Astrocyte (in vitro differentiated cells and primary cell): ENCODE measurements around the gene RFX7. TPM values are rescaled to one million over a fixed set of nuclear protein-coding genes. Genes with fewer than 3 reads are reported as not detected.

ENCODE experiments used
- DNase-seq: peaks from one replicate; pipeline ENCODE4 v3.0.0-alpha.2; 2010; ENCODE audit warnings: low read depth
- FAIRE-seq: peaks from 2 replicates; lab custom pipeline; 2011; peaks lifted over from hg19 to GRCh38; lab: Jason Lieb, UNC
- H2AFZ ChIP-seq: 2 replicates; pipeline ENCODE4 v1.6.0; 2012; ENCODE audit warnings: low read depth, low read length, inconsistent platforms
- H3K27ac ChIP-seq: 2 replicates; pipeline ENCODE4 v1.5.1; 2011; ENCODE audit warnings: low read depth, low read length, inconsistent platforms
- H3K27me3 ChIP-seq: 2 replicates; pipeline ENCODE4 v1.6.0; 2011; ENCODE audit warnings: low read length, inconsistent platforms; ENCODE audit not compliant: insufficient read depth
- H3K36me3 ChIP-seq: 2 replicates; pipeline ENCODE4 v1.5.1; 2011; ENCODE audit warnings: low read length, inconsistent platforms; ENCODE audit not compliant: insufficient read depth
- H3K4me1 ChIP-seq: 2 replicates; pipeline ENCODE4 v1.5.1; 2011; ENCODE audit warnings: low read length, inconsistent platforms; ENCODE audit not compliant: insufficient read depth
- H3K4me2 ChIP-seq: 2 replicates; pipeline ENCODE4 v1.6.0; 2012; ENCODE audit warnings: low read length, inconsistent platforms
- H3K4me3 ChIP-seq: 2 replicates; pipeline ENCODE4 v1.5.1; 2011; ENCODE audit warnings: low read depth, mild to moderate bottlenecking, low read length, inconsistent platforms; ENCODE audit not compliant: insufficient read depth
- H3K79me2 ChIP-seq: 2 replicates; pipeline ENCODE4 v1.6.0; 2012; ENCODE audit warnings: mild to moderate bottlenecking, low read length, inconsistent platforms; ENCODE audit not compliant: insufficient read depth
- H3K9ac ChIP-seq: 2 replicates; pipeline ENCODE4 v1.6.0; 2012; ENCODE audit warnings: mild to moderate bottlenecking, low read length, inconsistent platforms
- H3K9me3 ChIP-seq: 2 replicates; pipeline ENCODE4 v1.5.1; 2012; ENCODE audit warnings: low read depth, mild to moderate bottlenecking, low read length, inconsistent platforms; ENCODE audit not compliant: insufficient read depth
- H4K20me1 ChIP-seq: 2 replicates; pipeline ENCODE4 v1.6.0; 2012; ENCODE audit warnings: low read length, inconsistent platforms; ENCODE audit not compliant: insufficient read depth
- H3K27ac Mint-ChIP-seq: one replicate; pipeline ENCODE4 v1.8.0; 2021; ENCODE audit warnings: mild to moderate bottlenecking, mixed read lengths; ENCODE audit not compliant: unreplicated experiment
- H3K27me3 Mint-ChIP-seq: one replicate; pipeline ENCODE4 v1.8.0; 2021; ENCODE audit warnings: low read depth, mixed read lengths; ENCODE audit not compliant: unreplicated experiment
- H3K36me3 Mint-ChIP-seq: one replicate; pipeline ENCODE4 v1.8.0; 2021; ENCODE audit warnings: low read depth, mixed read lengths; ENCODE audit not compliant: unreplicated experiment
- H3K4me1 Mint-ChIP-seq: one replicate; pipeline ENCODE4 v1.8.0; 2021; ENCODE audit warnings: low read depth, mixed read lengths; ENCODE audit not compliant: unreplicated experiment
- H3K4me3 Mint-ChIP-seq: one replicate; pipeline ENCODE4 v1.8.0; 2021; ENCODE audit warnings: mild to moderate bottlenecking, moderate library complexity, mixed read lengths; ENCODE audit not compliant: unreplicated experiment
- H3K9me3 Mint-ChIP-seq: one replicate; pipeline ENCODE4 v1.8.0; 2021; ENCODE audit warnings: mild to moderate bottlenecking, mixed read lengths; ENCODE audit not compliant: unreplicated experiment
- EZH2 ChIP-seq: IDR thresholded peaks from 2 replicates; pipeline ENCODE4 v1.6.1; 2012; ENCODE audit warnings: mild to moderate bottlenecking, low read length, inconsistent platforms; ENCODE audit not compliant: insufficient read depth
- total RNA-seq: library from RNA; stranded (reverse); gene quantifications from 2 replicates; pipeline ENCODE4 v1.2.1, GENCODE V29; 2021
- TF ChIP-seq, protein P1 (sequence below): IDR thresholded peaks from 2 replicates; pipeline ENCODE4 v1.5.1; 2011; ENCODE audit warnings: low read depth, mild to moderate bottlenecking, inconsistent platforms, low read length, moderate library complexity; ENCODE audit not compliant: insufficient read depth

The RFX7 gene
- total RNA-seq, 1 donor from 2014 or later: 46.3 TPM

GRCh38 chr15:56232058-56232457, 11.6 kb downstream of the RFX7 start:
- TF ChIP-seq, protein P1, sequence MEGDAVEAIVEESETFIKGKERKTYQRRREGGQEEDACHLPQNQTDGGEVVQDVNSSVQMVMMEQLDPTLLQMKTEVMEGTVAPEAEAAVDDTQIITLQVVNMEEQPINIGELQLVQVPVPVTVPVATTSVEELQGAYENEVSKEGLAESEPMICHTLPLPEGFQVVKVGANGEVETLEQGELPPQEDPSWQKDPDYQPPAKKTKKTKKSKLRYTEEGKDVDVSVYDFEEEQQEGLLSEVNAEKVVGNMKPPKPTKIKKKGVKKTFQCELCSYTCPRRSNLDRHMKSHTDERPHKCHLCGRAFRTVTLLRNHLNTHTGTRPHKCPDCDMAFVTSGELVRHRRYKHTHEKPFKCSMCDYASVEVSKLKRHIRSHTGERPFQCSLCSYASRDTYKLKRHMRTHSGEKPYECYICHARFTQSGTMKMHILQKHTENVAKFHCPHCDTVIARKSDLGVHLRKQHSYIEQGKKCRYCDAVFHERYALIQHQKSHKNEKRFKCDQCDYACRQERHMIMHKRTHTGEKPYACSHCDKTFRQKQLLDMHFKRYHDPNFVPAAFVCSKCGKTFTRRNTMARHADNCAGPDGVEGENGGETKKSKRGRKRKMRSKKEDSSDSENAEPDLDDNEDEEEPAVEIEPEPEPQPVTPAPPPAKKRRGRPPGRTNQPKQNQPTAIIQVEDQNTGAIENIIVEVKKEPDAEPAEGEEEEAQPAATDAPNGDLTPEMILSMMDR: no peak
- no peak for TF ChIP-seq EZH2
- no peak for DNase-seq
- no peak overlapping the region for H3K4me3 ChIP-seq
- peaks cover 8% of the 10 kb centered on the region for H3K36me3 ChIP-seq
- no peak overlapping the region for H3K4me2 ChIP-seq
- peaks cover 6% of the 10 kb centered on the region for H3K9me3 ChIP-seq
- Mint-ChIP-seq H3K4me3 (no peak overlapping the region), H3K27me3 (no peaks in the 10 kb centered on the region), H3K27ac (no peak overlapping the region), H3K36me3 (peaks cover 65% of the 10 kb centered on the region), H3K9me3 (peaks cover 24% of the 10 kb centered on the region), H3K4me1 (peaks cover 2% of the 10 kb centered on the region)
- H4K20me1 ChIP-seq: peaks cover 35% of the 10 kb centered on the region
- H3K27me3 ChIP-seq: no peaks in the 10 kb centered on the region
- no peaks in the 10 kb centered on the region for H3K4me1 ChIP-seq
- H2AFZ ChIP-seq: no peak overlapping the region
- H3K79me2 ChIP-seq: peaks cover 95% of the 10 kb centered on the region
- FAIRE-seq: no peak
- H3K9ac ChIP-seq: no peak overlapping the region
- H3K27ac ChIP-seq: no peak overlapping the region

GRCh38 chr15:56228854-56229253, 14.8 kb downstream of the RFX7 start:
- H3K27ac ChIP-seq: no peak overlapping the region
- no peak overlapping the region for H3K4me2 ChIP-seq
- H3K4me1 ChIP-seq: no peaks in the 10 kb centered on the region
- H3K4me1 Mint-ChIP-seq: no peaks in the 10 kb centered on the region
- H3K9ac ChIP-seq: no peak overlapping the region
- no peak for FAIRE-seq
- peaks cover 95% of the 10 kb centered on the region for H3K79me2 ChIP-seq
- no peak for DNase-seq
- TF ChIP-seq, protein P1: no peak
- no peak for TF ChIP-seq EZH2
- H4K20me1 ChIP-seq: peaks cover 43% of the 10 kb centered on the region
- H3K9me3 ChIP-seq: peaks cover 6% of the 10 kb centered on the region
- no peaks in the 10 kb centered on the region for H3K27me3 ChIP-seq
- H3K9me3 Mint-ChIP-seq: peaks cover 24% of the 10 kb centered on the region
- no peak overlapping the region for H3K4me3 ChIP-seq
- peaks cover 59% of the 10 kb centered on the region for H3K36me3 Mint-ChIP-seq
- H3K27me3 Mint-ChIP-seq: no peaks in the 10 kb centered on the region
- H3K36me3 ChIP-seq: peaks cover 4% of the 10 kb centered on the region
- H3K4me3 Mint-ChIP-seq: no peak overlapping the region
- H2AFZ ChIP-seq: no peak overlapping the region
- no peak overlapping the region for H3K27ac Mint-ChIP-seq

DNA sequence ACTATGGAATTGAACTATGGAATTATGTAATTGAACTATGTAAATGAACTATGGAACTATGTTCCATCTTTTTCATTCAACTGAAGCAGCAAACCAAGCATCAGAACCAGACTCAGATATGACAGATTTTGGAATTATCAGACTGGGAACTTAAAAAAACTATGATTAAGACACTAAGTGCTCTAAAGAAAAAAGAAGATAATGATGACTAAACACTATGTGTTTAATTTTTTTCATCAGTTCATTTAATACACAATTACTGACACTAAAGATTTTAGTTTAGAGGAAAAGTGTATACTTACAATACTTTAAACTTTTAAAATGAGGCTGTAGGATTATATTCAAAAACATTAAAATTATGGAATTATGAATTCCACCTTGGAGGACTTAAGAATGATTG, 15.3 kb downstream of the RFX7 start:
- H3K27me3 Mint-ChIP-seq: no peaks in the 10 kb centered on the region
- no peak overlapping the region for H3K27ac Mint-ChIP-seq
- H3K36me3 Mint-ChIP-seq: peaks cover 56% of the 10 kb centered on the region
- no peak overlapping the region for H3K4me3 Mint-ChIP-seq
- FAIRE-seq (no peak), DNase-seq (no peak)
- no peaks in the 10 kb centered on the region for H3K4me1 Mint-ChIP-seq
- H3K4me1 ChIP-seq: no peaks in the 10 kb centered on the region
- H3K27ac ChIP-seq: no peak overlapping the region
- H3K36me3 ChIP-seq: peaks cover 4% of the 10 kb centered on the region
- no peak overlapping the region for H3K4me2 ChIP-seq
- peaks cover 95% of the 10 kb centered on the region for H3K79me2 ChIP-seq
- peaks cover 22% of the 10 kb centered on the region for H3K9me3 Mint-ChIP-seq
- no peak for TF ChIP-seq EZH2
- TF ChIP-seq, protein P1: no peak
- H3K27me3 ChIP-seq: no peaks in the 10 kb centered on the region
- H3K9me3 ChIP-seq: peaks cover 6% of the 10 kb centered on the region
- peaks cover 41% of the 10 kb centered on the region for H4K20me1 ChIP-seq
- H3K9ac ChIP-seq: no peak overlapping the region
- H3K4me3 ChIP-seq: no peak overlapping the region
- H2AFZ ChIP-seq: no peak overlapping the region
